Fibroblast of villous mesenchyme (primary cell): ENCODE data around the gene TDRD12. TPM values are rescaled to one million over a fixed set of nuclear protein-coding genes. Genes with fewer than 3 reads are reported as not detected.
"Not testable (repeated sequence)": the region's sequence is repeated elsewhere in the genome, so short reads cannot be mapped to it uniquely, and the experiment has no call there.

Experiments used
- DNase-seq: peaks from one replicate; pipeline ENCODE4 v3.0.0-alpha.2; 2010; ENCODE audit warnings: low read depth
- H3K4me3 ChIP-seq: 2 replicates; pipeline ENCODE4 v1.5.1; 2011; ENCODE audit warnings: low read depth, mild to moderate bottlenecking, low read length
- CTCF ChIP-seq: IDR thresholded peaks from 2 replicates; pipeline ENCODE4 v1.5.1; 2012; ENCODE audit warnings: low read depth, mild to moderate bottlenecking, low read length; ENCODE audit not compliant: insufficient read depth
- total RNA-seq: library from RNA; depleted of rRNA; stranded (reverse); fragments of >200 nt; gene quantifications from 2 replicates; pipeline ENCODE4 v1.2.3, GENCODE V29; 2012

The TDRD12 gene
- total RNA-seq, 1 donor, result under 0.01 TPM

GRCh38 chr19:32718286-32718685 is 1.3 kb upstream of the TDRD12 start:
- TF ChIP-seq CTCF, result no peak
- H3K4me3 ChIP-seq, result no peak overlapping the region
- no peak for DNase-seq

GRCh38 chr19:32720216-32720935 is 809 bp downstream of the TDRD12 start:
- no peak for TF ChIP-seq CTCF
- H3K4me3 ChIP-seq, result no peak overlapping the region
- DNase-seq, result no peak

GRCh38 chr19:32720936-32721250 is 1.3 kb downstream of the TDRD12 start:
- no peak for DNase-seq
- TF ChIP-seq CTCF, result no peak
- H3K4me3 ChIP-seq, result no peak overlapping the region

GRCh38 chr19:32735936-32736335 is 16.4 kb downstream of the TDRD12 start:
- TF ChIP-seq CTCF, result no peak
- H3K4me3 ChIP-seq, result no peak overlapping the region
- no peak for DNase-seq

- TF ChIP-seq CTCF, result no peak
- no peak overlapping the region for H3K4me3 ChIP-seq
- no peak for DNase-seq
Measured at GRCh38 chr19:32743021-32743420, 23.5 kb downstream of the TDRD12 start.

- no peak for DNase-seq
- TF ChIP-seq CTCF, result no peak
- no peak overlapping the region for H3K4me3 ChIP-seq
Measured at GRCh38 chr19:32743447-32743846, 23.9 kb downstream of the TDRD12 start.

- TF ChIP-seq CTCF, result no peak
Measured at GRCh38 chr19:32744555-32745325, 25.2 kb downstream of the TDRD12 start.

GRCh38 chr19:32745594-32746251 is 26.2 kb downstream of the TDRD12 start:
- DNase-seq, H3K4me3 ChIP-seq: not testable (repeated sequence)

More at GRCh38 chr19:32744555-32745325, 25.2 kb downstream of the TDRD12 start:
- no peak overlapping the region for H3K4me3 ChIP-seq
- DNase-seq, result no peak

GRCh38 chr19:32746631-32747196 is 27.1 kb downstream of the TDRD12 start:
- not testable (repeated sequence) for DNase-seq, H3K4me3 ChIP-seq
